HPDE6-E6E7 (cell line): ENCODE data around the gene PLEKHB2.
"Not testable (repeated sequence)": the region's sequence is repeated elsewhere in the genome, so short reads cannot be mapped to it uniquely, and the experiment has no call there.

ENCODE experiments used
- DNase-seq: peaks from one replicate; pipeline ENCODE4 v3.0.0; 2011; ENCODE audit warnings: missing footprints; ENCODE audit errors: extremely low spot score

PLEKHB2 gene, protein sequence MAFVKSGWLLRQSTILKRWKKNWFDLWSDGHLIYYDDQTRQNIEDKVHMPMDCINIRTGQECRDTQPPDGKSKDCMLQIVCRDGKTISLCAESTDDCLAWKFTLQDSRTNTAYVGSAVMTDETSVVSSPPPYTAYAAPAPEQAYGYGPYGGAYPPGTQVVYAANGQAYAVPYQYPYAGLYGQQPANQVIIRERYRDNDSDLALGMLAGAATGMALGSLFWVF

DNA sequence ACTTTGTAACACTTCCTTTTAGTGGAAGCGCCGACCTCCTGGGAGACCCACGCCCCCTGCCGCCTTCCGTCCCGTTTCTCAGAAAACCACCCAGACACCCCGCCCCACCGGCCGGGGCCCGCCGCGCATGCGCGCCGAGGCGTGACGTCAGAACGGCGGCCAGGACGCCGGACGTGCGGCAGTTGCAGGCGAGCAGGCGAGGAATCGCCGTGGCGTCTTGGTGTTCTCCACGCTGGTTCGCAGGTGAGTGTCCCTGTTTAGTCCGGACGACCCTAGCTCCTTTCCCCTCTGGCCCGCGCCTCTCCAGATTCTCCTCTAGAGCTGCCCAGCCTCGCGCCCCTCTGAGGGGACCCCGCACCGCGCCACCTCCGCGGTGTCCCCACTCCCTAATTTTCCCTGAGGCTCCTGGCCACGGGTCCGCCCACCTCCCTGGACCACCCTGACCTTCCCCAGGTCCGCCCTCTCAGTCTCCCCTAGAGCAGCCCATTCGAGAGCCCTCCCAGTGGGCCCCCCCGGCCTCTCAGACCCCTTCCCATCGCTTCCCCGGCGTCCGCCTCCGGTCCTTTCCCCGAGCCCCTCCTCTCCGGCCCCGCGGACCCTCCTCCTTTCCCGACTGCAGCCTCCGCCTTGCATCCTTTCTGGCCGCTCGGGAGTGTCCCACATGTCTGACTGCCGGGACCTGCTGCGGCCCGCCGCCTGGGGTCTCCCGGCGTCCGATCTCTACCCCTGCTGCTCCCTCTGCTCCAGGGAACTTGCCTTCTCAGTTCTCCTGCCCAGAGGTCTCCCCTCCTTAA, at the start of gene PLEKHB2:
PLEKHB2 (plus strand) TSS at position 181 of the 794 bp plus-strand sequence. CDS start 15,606 bp downstream, outside the sequence.
- peak; percentile 93 for DNase-seq

DNA sequence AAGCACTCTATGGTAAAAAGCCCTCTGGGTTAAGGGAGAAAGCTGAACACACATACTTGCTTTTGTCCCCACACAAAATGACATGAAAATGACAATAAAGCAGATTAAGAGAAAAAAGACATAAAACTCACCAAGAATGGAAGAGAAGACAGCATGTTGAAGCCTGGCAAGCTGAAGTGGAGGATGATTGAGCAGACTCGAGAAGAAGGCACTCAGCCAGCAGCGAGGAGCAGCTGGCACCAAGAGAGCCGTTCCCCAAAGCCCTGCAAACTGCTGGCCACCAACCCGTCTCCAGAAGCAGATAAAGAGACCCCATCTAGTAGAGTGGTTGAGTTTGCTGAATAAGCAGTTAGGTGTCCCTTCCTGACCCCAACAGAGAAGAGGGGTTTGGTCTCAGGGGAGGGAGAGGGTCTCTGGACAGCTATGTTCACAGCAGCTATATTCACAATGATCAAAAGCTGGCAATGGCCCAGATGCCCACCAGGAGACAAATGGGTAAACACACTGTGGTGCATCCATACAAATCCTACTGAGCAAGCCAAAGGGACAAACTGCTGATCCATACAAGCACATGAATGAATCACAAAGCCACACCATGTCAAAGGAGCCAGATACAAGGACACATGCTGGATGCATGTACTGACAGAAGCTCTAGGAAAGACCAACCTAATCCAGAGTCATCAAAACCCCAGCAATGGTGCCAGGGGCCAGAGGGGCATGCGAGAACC, 48.8 kb upstream of the PLEKHB2 start:
- no peak for DNase-seq

DNA sequence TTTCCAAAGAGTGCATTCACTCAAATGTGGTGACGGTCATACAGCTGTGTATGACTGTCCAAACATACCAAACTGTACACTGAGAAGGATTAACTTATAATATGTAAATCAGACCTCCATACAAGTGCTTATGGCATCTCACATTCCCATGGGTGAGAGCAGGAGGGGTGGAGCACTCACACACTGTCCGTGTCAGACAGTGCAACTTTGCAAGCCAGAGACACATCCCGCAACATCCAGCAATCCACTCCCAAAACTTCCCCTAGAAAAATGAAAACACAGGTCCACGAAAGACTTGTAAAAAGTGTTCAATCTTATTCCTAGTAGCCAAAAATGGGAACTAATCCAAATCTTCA, 48.2 kb upstream of the PLEKHB2 start:
- DNase-seq: no peak

DNA sequence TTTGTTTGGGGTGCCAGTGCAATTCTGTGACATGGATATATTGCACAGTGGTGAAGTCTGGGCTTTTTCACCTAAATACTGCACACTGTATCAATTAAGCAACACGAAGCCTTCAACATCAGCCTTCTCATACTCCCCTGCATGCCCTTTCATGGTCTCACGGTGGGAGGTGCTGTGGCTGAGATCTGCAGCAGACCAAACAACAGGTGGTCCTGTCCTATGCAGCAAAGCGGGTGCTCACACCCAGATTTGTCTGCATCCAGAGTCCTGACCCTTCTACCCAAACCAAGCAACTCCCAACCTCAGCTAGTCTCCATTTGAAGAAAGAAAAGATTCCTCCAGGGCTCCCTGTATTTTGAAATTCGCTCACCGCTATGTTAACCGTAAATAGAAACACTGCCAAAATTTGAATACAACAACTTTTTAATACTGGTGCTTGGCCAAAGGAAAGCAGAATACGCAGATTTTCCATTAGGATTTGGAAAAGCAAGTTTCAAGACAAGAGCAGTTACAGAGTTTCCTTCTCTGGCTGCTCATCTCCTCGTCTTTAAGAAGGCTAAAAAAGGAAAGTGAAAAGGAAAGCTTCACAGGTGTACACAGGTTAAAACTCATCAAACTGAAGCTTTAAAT, 46.8 kb upstream of the PLEKHB2 start:
- DNase-seq: no peak

DNA sequence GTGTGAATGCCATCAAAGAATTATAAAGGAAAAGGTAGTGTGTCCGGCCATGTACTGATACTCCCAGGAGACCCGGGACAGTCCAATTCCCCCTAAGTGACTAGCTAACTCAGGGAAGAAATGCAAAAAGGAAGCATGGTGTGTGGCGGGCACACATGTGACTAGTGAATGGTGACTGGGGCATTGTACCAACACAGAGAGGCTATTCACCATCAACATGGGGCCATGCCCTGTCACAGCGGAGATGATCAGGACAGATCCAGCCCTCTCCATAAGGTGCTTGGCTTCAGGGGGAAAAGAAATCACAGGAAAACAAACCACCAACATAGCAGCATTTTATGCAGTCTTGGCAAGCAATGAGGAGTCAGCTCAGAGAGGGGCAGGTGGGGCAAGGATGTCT, 46.2 kb upstream of the PLEKHB2 start:
- DNase-seq: no peak

DNA sequence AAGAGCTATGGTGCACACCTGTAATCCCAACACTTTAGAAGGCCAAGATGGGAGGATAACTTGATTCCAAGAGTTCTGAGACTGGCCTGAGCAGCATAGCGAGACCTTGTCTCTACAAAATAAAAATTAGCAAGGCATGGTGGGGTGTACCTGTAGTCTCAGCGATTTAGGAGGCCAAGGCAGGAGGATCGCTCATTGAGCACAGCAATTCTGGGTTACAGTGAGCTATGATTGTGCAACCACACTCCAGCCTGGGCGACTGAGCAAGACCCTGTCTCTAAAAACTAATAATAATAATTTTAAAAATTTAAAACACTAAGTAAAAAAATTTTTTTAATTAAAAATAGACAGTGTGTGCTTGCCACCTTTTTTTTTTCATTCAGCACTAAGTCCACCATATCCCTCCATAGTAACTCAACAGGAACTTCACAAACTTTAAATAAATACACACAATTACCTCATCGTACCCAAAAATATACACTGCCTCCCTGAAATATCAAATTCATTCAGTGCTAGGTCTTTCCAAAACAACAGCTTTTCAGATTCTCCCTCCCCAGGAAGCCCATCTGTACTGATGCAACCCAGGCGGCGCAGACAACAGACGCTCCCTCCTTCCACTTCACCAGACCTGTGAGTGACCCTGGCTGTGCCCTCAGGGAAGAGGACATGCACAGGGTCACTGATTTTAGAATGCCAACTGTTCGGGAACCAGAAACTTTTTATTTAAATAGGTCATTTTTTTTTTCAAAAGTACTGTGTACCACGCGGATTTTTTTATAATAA, 41.4 kb upstream of the PLEKHB2 start:
- no peak for DNase-seq

DNA sequence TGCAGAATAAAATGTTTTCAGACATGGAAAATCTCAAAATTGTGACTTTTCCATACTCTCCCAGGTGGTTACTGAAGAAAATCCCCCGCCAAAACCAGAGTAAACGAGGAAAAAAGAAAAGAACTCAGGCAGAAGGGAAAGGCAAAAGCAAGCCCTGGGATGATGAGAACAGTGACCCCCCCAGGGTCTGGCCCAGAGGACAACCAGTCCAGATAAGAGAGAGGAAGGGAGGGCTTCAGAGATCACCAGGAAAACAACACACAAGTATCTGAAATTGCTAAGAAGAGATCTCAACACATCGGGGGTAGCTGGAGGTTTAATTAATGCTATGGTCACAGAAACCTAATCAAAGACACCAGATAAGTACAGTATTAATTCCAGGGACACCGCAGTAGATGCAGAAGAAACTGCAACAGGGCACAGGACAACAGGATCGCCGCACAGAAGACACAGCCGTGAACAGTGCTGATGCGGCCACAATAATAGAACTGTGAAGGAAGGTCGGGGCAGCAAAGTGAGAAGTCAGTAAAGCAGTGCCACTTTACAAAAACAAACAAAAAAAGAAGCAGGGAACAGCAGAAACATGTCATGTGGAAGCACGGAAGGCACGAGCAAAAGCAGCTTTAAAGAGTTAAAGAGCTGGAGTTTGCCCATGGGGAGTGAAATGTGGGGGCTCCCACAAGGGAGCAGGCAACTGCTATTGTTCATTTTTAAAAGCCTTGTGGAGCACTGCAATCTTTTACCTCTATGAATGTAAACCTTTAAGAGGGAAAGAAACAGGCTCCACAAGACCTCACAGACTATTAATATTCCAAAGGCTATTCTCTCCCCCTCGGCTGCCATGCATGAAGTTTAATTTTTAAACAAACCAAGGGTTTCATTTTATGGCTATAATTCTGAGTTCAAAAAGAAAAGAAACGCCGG, 40.3 kb upstream of the PLEKHB2 start:
- DNase-seq: no peak

DNA sequence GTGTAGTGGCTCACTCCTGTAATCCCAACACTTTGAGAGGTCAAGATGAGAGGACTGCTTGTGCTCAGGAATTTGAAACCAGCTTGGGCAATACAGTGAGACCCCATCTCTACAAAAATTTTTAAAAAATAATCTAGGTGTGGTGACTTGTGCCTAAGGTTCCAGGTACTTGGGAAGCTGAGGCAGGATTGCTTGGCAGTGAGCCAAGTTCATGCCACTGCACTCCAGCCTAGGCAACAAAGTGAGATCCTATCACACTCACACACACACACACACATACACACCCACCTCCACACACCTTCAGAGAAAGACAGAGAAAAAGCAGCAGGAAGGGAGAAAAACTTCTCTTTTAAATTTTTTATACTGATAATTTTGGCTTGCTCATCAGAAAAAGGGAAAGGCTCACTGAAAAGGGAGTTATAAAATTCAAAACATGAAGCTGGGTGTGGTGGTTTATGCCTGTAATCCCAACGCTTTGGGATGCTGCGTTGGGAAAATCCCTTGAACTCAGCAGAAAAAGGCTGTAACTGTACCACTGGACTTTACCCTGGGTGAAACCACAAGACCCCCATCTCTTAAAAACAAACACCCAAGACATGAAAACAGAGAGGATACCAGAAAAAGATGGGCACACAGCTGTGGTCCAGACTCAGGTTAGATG, 37.5 kb upstream of the PLEKHB2 start:
- DNase-seq: no peak

DNA sequence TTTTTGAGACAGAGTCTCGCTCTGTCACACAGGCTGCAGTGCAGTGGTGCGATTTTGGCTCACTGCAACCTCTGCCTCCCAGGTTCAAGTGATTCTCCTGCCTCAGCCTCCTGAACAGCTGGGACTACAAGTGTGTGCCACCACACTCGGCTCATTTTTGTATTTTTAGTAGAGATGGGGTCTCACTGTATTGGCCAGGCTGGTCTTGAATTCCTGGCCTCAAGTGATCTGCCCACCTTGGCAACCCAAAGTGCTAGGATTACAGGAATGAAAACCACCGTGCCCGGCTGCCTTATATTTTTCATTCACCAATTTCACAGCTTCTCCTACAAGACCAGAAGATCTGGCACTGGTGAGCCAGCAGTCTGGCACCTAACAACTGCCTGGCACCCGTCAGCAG, 37.0 kb upstream of the PLEKHB2 start:
- not testable (repeated sequence) for DNase-seq

DNA sequence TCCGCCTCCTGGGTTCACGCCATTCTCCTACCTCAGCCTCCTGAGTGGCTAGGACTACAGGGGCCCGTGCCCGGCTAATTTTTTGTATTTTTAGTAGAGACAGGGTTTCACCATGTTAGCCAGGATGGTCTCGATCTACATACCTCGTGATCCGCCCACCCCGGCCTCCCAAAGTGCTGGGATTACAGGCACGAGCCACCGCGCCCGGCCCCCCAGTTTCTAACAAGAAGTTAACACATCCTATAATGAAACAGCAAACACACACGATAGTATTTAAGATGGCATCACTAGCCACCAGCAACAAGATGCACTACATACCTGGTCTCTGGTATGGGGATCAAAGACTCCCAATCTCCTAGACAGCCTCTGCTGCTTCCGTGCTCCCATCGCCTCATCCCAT, 29.6 kb upstream of the PLEKHB2 start:
- not testable (repeated sequence) for DNase-seq

DNA sequence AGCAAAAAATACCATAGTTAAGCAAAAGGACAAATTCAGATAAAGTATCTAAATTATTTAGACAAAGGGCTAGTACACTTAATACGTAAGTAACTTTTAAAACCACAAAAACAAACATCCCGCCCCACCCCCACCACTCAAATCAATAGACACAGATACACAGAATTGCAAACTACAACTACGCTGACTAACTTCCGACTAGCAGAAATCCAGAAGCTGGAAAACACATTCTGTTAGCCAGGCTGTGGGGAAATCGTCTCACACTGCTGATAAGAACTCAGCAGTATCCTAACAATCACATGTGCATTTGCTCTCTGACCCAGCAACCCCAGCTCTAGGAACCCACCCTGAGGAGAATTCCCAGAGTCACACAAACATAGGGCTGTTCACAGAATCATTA, 28.4 kb upstream of the PLEKHB2 start:
- no peak for DNase-seq

DNA sequence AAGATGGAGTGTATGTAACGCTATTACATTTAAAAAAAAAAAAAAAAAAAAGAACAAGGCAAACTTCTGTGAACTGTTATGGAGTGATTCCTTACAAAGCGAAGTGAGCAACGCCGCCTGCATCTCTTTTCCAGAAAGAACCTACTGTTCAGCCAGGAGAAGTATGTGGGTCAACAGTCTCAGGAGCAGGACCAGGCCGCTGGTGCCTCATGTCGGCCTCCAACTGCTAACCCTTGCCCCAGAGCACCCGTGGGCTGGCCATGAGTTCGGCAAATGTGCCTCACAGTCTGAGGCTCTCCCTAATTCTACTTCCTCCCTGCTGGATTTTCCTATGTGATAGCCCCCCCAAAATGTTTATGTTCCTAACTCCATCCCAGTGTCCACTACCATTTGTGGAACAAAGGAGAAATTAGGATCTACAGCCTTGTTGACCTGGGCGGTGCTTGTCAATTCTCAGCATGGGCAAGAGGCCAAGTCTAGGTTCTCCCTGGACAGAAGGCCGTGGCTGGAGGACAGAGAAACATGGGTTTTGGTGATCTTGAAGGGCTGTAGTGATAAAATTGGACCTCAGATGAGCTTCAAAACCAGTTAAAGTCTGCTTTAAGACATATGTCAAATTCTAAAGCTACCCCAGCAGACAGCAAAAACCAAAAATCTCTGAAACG, 27.8 kb upstream of the PLEKHB2 start:
- DNase-seq: no peak

DNA sequence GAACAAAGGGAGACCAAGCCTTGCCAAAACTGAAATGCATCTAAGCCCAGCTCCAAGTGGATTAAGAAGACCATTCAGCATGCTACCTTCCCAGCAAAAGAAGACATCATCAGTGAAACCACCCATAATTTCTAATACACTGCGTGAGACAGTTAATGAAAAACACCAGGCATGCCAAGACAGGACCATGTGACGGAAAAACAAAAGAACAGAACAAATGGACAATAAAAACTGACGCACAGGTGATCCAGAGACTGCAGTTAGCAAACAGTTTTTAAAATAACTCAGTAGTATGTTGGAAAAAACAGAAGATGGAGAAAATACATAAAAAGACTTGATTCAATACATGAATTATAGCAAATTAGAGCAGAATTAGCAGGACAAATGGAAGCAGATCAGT, 27.2 kb upstream of the PLEKHB2 start:
- DNase-seq: no peak

DNA sequence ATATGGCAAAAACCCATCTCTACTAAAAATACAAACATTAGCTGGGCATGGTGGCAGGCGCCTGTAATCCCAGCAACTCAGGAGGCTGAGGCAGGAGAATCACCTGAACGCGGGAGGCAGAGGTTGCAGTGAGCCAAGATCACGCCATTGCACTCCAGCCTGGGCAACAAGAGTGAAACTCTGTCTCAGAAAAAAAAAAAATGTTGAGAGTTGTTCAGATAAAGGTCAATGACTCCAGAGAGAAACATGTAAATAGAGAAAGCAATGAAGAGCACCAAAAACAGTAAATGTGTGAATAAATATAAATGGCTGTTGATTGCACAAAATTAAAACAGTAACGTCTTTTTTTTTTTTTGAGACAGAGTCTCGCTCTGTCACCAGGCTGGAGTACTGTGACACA, 25.2 kb upstream of the PLEKHB2 start:
- not testable (repeated sequence) for DNase-seq

DNA sequence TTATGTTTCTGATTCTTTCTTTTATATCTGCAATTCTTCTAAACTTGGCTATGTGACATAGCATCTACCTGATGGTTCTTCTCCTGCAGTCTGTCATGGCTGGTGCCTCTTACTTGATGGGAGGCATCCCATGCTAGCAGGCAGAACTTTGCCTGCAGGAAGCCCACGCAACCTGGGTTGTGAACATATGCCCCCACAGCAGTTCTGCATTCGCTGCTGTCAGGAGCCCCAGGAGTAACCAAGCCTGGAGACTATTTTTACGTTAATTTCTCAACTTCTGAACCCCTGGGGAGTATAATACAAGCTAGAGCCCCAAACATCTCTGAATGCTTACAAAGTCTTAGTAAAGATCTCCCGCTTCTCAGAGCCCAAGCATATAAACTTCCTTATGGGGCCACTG, 23.9 kb upstream of the PLEKHB2 start:
- no peak for DNase-seq

DNA sequence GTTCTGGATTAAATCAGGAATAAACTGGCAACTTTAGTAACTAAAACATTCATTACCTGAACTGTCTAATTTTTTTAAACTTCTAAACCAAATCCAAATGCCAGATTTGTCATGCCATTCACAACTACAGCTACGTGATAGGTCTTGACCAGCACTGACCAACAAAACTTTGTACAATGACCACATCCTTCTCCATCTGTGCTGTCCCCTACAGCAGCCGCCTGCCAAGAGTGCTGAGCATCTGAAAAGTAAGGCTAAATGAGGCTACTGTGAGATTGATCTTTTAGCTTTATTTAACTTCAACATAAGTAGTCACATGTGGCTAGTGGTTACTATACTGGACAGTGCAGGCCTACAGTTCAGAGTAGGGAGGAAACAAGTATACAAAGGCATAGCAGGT, 19.5 kb upstream of the PLEKHB2 start:
- no peak for DNase-seq

DNA sequence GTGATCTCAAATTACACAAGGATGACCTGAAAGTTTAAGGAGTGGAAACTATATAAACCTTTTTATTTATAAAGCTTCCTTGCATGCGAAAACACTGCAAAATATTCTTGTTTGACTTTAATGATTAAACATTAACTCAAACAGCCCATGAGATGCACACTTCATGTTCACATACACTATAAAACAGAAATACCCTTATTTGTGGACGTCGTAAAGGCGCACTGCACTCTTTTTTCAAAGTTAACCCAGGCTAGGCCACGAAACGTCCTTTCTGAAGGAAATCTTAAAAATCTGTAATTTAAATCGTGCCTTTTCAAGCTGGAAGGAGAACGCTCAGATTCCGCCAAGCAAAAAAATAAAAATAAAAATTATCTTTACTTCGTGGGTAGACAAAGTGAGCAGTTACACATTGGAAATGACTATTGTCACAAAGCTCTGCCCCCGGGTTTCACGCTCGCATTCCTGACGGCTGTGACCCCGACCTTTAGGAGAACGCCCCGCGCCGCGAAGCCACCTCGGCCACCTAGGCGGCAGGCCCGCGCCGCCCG, 12.6 kb upstream of the PLEKHB2 start:
- DNase-seq: no peak

DNA sequence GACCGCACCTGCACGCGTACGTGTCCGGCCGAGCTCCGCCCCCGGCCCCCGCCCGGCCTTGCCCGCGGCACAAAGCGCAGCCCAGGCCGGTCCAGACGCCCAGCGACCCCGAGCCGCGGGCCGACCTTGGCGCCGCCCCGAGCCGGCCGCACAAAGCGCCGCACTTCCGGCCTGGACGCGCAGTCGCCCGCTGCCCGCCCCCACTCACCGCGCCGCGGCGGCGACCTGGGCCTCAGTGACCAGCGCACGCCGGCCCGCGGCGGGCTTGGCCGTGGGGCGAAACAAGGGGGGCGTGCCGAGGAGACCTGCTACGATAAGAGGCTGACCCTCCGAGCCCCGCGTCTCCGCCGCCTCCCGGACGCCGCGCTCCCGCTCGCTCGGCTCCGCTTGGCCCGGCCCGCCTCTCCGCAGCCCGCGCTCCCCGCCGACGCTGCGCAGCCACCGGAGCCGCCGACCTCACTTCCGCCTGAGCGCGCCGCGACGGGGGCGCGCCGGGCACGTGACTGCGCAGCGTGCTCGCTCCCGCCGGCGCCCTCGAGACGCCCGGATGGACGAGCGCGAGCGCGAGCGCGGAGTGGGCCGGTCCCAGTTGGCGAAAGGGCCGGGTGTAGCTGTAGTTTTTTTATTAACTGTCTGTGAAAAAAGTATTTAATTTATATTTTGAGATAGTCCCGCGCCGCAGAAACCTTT, 12.0 kb upstream of the PLEKHB2 start, which contains the start of gene FAM168B:
FAM168B (minus strand) TSS at position 455 of the 690 bp plus-strand sequence. CDS start 10,814 bp downstream, outside the sequence.
- DNase-seq: peak; percentile 85
